GM18498 (cell line): ENCODE measurements around the gene UBE2U.

Experiments used
- ATAC-seq: cut with Tn5 transposase; IDR thresholded peaks from one replicate; pipeline ENCODE4 v1.9.1; 2021; ENCODE audit warnings: mild to moderate bottlenecking, moderate library complexity; ENCODE audit not compliant: unreplicated experiment

The UBE2U gene

GRCh38 chr1:64290420-64290819 lies 87.0 kb downstream of the UBE2U start:
- no peak for ATAC-seq

- no peak for ATAC-seq
These were observed 88.5 kb downstream of the UBE2U start for GRCh38 chr1:64291931-64292330.

GRCh38 chr1:64292399-64292798 lies 89.0 kb downstream of the UBE2U start:
- ATAC-seq: no peak

- no peak for ATAC-seq
These were observed 90.4 kb downstream of the UBE2U start for GRCh38 chr1:64293820-64294219.

- no peak for ATAC-seq
These were observed 91.7 kb downstream of the UBE2U start for GRCh38 chr1:64295136-64295535.

GRCh38 chr1:64295561-64295960 lies 92.1 kb downstream of the UBE2U start:
- no peak for ATAC-seq

- ATAC-seq: no peak
These were observed 93.0 kb downstream of the UBE2U start for GRCh38 chr1:64296459-64296858.

- no peak for ATAC-seq
These were observed 98.8 kb downstream of the UBE2U start for GRCh38 chr1:64302194-64302593.

GRCh38 chr1:64302971-64303370 lies 99.5 kb downstream of the UBE2U start:
- no peak for ATAC-seq

- ATAC-seq: no peak
These were observed 101.4 kb downstream of the UBE2U start for GRCh38 chr1:64304823-64305222.

- ATAC-seq: no peak
These were observed 105.4 kb downstream of the UBE2U start for GRCh38 chr1:64308866-64309265.

GRCh38 chr1:64309431-64309831 lies 106.0 kb downstream of the UBE2U start:
- no peak for ATAC-seq

- no peak for ATAC-seq
These were observed 107.3 kb downstream of the UBE2U start for GRCh38 chr1:64310760-64311159.

GRCh38 chr1:64312431-64312830 lies 109.0 kb downstream of the UBE2U start:
- ATAC-seq: no peak

- no peak for ATAC-seq
These were observed 112.0 kb downstream of the UBE2U start for GRCh38 chr1:64315402-64315801.
